Thyroid gland (tissue), 4 donors: ENCODE results near the gene SEMA6A. TPM values are rescaled to one million over a fixed set of nuclear protein-coding genes. Genes with fewer than 3 reads are reported as not detected.

Experiments used
- DNase-seq, 2 donors: peaks; one replicate each; pipeline ENCODE4 v3.0.0-alpha.2; 2019
- H3K27ac ChIP-seq, 3 donors: fragments of 200-600 bp; sonication (generic); 1 replicate in 2 of 3; 2 replicates in 1 of 3; pipeline ENCODE4 v1.5.1; 2016 to 2019; ENCODE audit warnings: mild to moderate bottlenecking in 1 of 3, moderate library complexity in 1 of 3
- H3K27me3 ChIP-seq: fragments of 200-600 bp; sonication (generic); one replicate; pipeline ENCODE4 v1.5.1; 2019
- H3K36me3 ChIP-seq, 2 donors: fragments of 200-600 bp; sonication (generic); one replicate each; pipeline ENCODE4 v1.5.1; 2016 to 2019
- H3K4me1 ChIP-seq, 2 donors: fragments of 200-600 bp; sonication (generic); one replicate each; pipeline ENCODE4 v1.5.1; 2017 to 2019
- H3K4me3 ChIP-seq, 3 donors: fragments of 200-600 bp; sonication (generic); replicated peaks in 1 of 3; 1 replicate in 2 of 3; 2 replicates in 1 of 3; pipeline ENCODE4 v1.5.1; 2016; ENCODE audit warnings: mild to moderate bottlenecking in 1 of 3
- H3K9me3 ChIP-seq: fragments of 200-600 bp; sonication (generic); one replicate; pipeline ENCODE4 v1.5.1; 2017
- CTCF ChIP-seq, 6 experiments: fragments of 200-600 bp in 3 of 6; fragments of 450-650 bp in 3 of 6; sonication (generic) in 3 of 6; IDR thresholded peaks; one replicate each; pipeline ENCODE4 v1.5.1; 2016 to 2019; ENCODE audit warnings: antibody characterized with exemption in 6 of 6, mild to moderate bottlenecking in 2 of 6, inconsistent platforms in 1 of 6, moderate library complexity in 1 of 6
- POLR2A ChIP-seq, 2 donors: fragments of 450-650 bp; IDR thresholded peaks; one replicate each; pipeline ENCODE4 v1.6.1; 2017; ENCODE audit warnings: antibody characterized with exemption in 2 of 2, mild to moderate bottlenecking in 2 of 2, moderate library complexity in 1 of 2
- WGBS, 2 donors: methylation state at CpG; one replicate each; pipeline ENCODE4 v1.1.5; 2017; 5-methylcytosine and 5-hydroxymethylcytosine counted together
- intact Hi-C: fragments of 100-400 bp; cut with DNase I; formaldehyde crosslinking; loops from one replicate; pipeline ENCODE4 v1.15.1; 2023
- total RNA-seq, 4 donors: library from RNA; depleted of rRNA; stranded (reverse); fragments of >200 nt; gene quantifications; one replicate each; pipeline ENCODE4 v1.2.3, GENCODE V29; 2016

SEMA6A gene
- total RNA-seq, 4 donors from 2014 or later = 27.6 to 37.9 (median 30.4) TPM

- H3K27me3 ChIP-seq = no peaks in the 10 kb centered on the region
- intact Hi-C loops = no loop called here
- no peaks in the 10 kb centered on the region for H3K9me3 ChIP-seq
- WGBS, 2 donors = 80 to 87% methylated on average over 5 of the region's 5 CpGs
- DNase-seq = no peak
- no peak overlapping the region for H3K4me3 ChIP-seq
- H3K4me1 ChIP-seq = peaks cover 0 to 3% of the 10 kb centered on the region in 2 donors
- H3K36me3 ChIP-seq = no peaks in the 10 kb centered on the region
- H3K27ac ChIP-seq = no peak overlapping the region
- TF ChIP-seq CTCF (IDR thresholded peaks at IDR 0.05) = no peak
- no peak for TF ChIP-seq POLR2A (IDR thresholded peaks at IDR 0.05)
Measured at GRCh38 chr5:116436674-116437350, 137.8 kb downstream of the SEMA6A start.

- WGBS, 2 donors = 40 to 61% methylated on average over 2 of the region's 2 CpGs
Measured at GRCh38 chr5:116428966-116429365, 145.7 kb downstream of the SEMA6A start.

GRCh38 chr5:116428413-116428812 lies 146.2 kb downstream of the SEMA6A start:
- Histone ChIP-seq H3K36me3 (no peaks in the 10 kb centered on the region), H3K27me3 (no peaks in the 10 kb centered on the region), H3K9me3 (no peaks in the 10 kb centered on the region), H3K4me3 (no peak overlapping the region), H3K27ac (no peak overlapping the region), H3K4me1 (no peaks in the 10 kb centered on the region)
- TF ChIP-seq POLR2A (IDR thresholded peaks at IDR 0.05) = no peak
- no peak for TF ChIP-seq CTCF (IDR thresholded peaks at IDR 0.05)
- 83 to 88% methylated on average over 2 of the region's 2 CpGs for WGBS, 2 donors
- no peak for DNase-seq
- intact Hi-C loops = no loop called here

More at GRCh38 chr5:116428966-116429365, 145.7 kb downstream of the SEMA6A start:
- no peak overlapping the region for H3K27ac ChIP-seq
- no peaks in the 10 kb centered on the region for H3K9me3 ChIP-seq
- H3K27me3 ChIP-seq = no peaks in the 10 kb centered on the region
- TF ChIP-seq POLR2A (IDR thresholded peaks at IDR 0.05) (no peak), CTCF (IDR thresholded peaks at IDR 0.05) (no peak)
- intact Hi-C loops = no loop called here
- H3K4me1 ChIP-seq = no peaks in the 10 kb centered on the region
- DNase-seq = no peak
- no peak overlapping the region for H3K4me3 ChIP-seq
- H3K36me3 ChIP-seq = no peaks in the 10 kb centered on the region

GRCh38 chr5:116424951-116425350 lies 149.7 kb downstream of the SEMA6A start:
- no peak for DNase-seq
- Histone ChIP-seq H3K4me1 (no peaks in the 10 kb centered on the region), H3K4me3 (no peak overlapping the region), H3K27ac (no peak overlapping the region), H3K36me3 (no peaks in the 10 kb centered on the region), H3K27me3 (no peaks in the 10 kb centered on the region), H3K9me3 (no peaks in the 10 kb centered on the region)
- 59 to 67% methylated on average over 2 of the region's 2 CpGs for WGBS, 2 donors
- intact Hi-C loops = no loop called here
- TF ChIP-seq CTCF (IDR thresholded peaks at IDR 0.05) (no peak), POLR2A (IDR thresholded peaks at IDR 0.05) (no peak)

- Histone ChIP-seq H3K27me3 (no peaks in the 10 kb centered on the region), H3K27ac (no peak overlapping the region), H3K4me3 (no peak overlapping the region), H3K36me3 (no peaks in the 10 kb centered on the region), H3K4me1 (peaks cover 0 to 2% of the 10 kb centered on the region in 2 donors), H3K9me3 (no peaks in the 10 kb centered on the region)
- intact Hi-C loops = no loop called here
- WGBS, 2 donors = 94 to 95% methylated on average over 4 of the region's 4 CpGs
- no peak for DNase-seq
- no peak for TF ChIP-seq CTCF (IDR thresholded peaks at IDR 0.05)
- no peak for TF ChIP-seq POLR2A (IDR thresholded peaks at IDR 0.05)
Measured at GRCh38 chr5:116424258-116424615, 150.4 kb downstream of the SEMA6A start.
